H1 (cell line): ENCODE measurements around the gene SLC22A14. TPM values are rescaled to one million over a fixed set of nuclear protein-coding genes. Genes with fewer than 3 reads are reported as not detected.

Experiments used
- CTCF ChIA-PET: fragments of 300-600 bp; sonication (Branson Sonifier 250); formaldehyde crosslinking; loops from one replicate; lab custom pipeline; 2021; ENCODE audit not compliant: partially characterized antibody; lab: Charles Lee
- POLR2A ChIA-PET: fragments of 300-600 bp; sonication (Branson Sonifier 250); formaldehyde crosslinking; loops from one replicate; lab custom pipeline; 2021; ENCODE audit warnings: inconsistent platforms; ENCODE audit not compliant: partially characterized antibody; lab: Charles Lee
- DNase-seq, 2 experiments: peaks; one replicate each; pipeline versions ENCODE4 v3.0.0 to v3.0.0-alpha.2; 2010 to 2022; ENCODE audit warnings: low spot score in 2 of 2, low read depth in 1 of 2, mixed read lengths in 1 of 2
- FAIRE-seq: peaks from 2 replicates; lab custom pipeline; 2011; peaks lifted over from hg19 to GRCh38; lab: Jason Lieb, UNC
- H2AFZ ChIP-seq: 2 replicates; pipeline ENCODE4 v1.8.1; 2012; ENCODE audit warnings: low read length, inconsistent platforms
- H2AK5ac ChIP-seq: 2 replicates; pipeline ENCODE4 v1.6.1; 2013; ENCODE audit warnings: low read depth, low read length
- H2BK120ac ChIP-seq: replicated peaks from 2 replicates; pipeline ENCODE3; 2013; ENCODE audit warnings: low read depth, low read length, inconsistent platforms
- H2BK12ac ChIP-seq: 2 replicates; pipeline ENCODE4 v1.6.1; 2013; ENCODE audit warnings: low read depth, low read length
- H2BK15ac ChIP-seq: 2 replicates; pipeline ENCODE4 v1.6.1; 2013; ENCODE audit warnings: low read length
- H2BK20ac ChIP-seq: 2 replicates; pipeline ENCODE4 v1.6.1; 2013; ENCODE audit warnings: low read length
- H2BK5ac ChIP-seq: 2 replicates; pipeline ENCODE4 v1.6.1; 2013; ENCODE audit warnings: low read depth, low read length
- H3K14ac ChIP-seq: 2 replicates; pipeline ENCODE4 v1.6.1; 2013; ENCODE audit warnings: inconsistent platforms; ENCODE audit not compliant: insufficient read length
- H3K18ac ChIP-seq: 2 replicates; pipeline ENCODE4 v1.6.1; 2013; ENCODE audit warnings: low read length; ENCODE audit errors: extremely low read depth
- H3K23ac ChIP-seq: 2 replicates; pipeline ENCODE4 v1.6.1; 2013; ENCODE audit warnings: inconsistent platforms; ENCODE audit not compliant: insufficient read length
- H3K23me2 ChIP-seq: 2 replicates; pipeline ENCODE4 v1.6.1; 2013; ENCODE audit warnings: low read depth, low read length
- H3K27ac ChIP-seq: 2 replicates; pipeline ENCODE4 v1.6.1; 2011; ENCODE audit warnings: low read depth, low read length, inconsistent platforms
- H3K27me3 ChIP-seq, 4 experiments: replicated peaks in 1 of 4; 1 replicate in 1 of 4; 2 replicates in 3 of 4; pipeline versions ENCODE4 v1.6.1 to v1.8.1; 2011 to 2013; ENCODE audit warnings: low read length in 3 of 4, mild to moderate bottlenecking in 3 of 4, inconsistent platforms in 2 of 4, mixed read lengths in 2 of 4, moderate library complexity in 1 of 4; ENCODE audit not compliant: control insufficient read depth in 3 of 4, insufficient read depth in 3 of 4; ENCODE audit errors: extremely low read depth in 1 of 4
- H3K36me3 ChIP-seq, 4 experiments: 2 replicates each; pipeline versions ENCODE4 v1.6.1 to v1.8.1; 2011 to 2013; ENCODE audit warnings: mild to moderate bottlenecking in 4 of 4, low read length in 3 of 4, moderate library complexity in 2 of 4, control low read depth in 1 of 4, inconsistent platforms in 1 of 4; ENCODE audit not compliant: insufficient read depth in 4 of 4, control insufficient read depth in 2 of 4
- H3K4ac ChIP-seq: replicated peaks from 2 replicates; pipeline ENCODE3; 2013; ENCODE audit warnings: low read length, low read depth, mixed read lengths, inconsistent platforms; ENCODE audit not compliant: insufficient read length
- H3K4me1 ChIP-seq, 4 experiments: replicated peaks in 1 of 4; 1 replicate in 1 of 4; 2 replicates in 3 of 4; pipeline versions ENCODE4 v1.6.1 to v1.8.1; 2011 to 2013; ENCODE audit warnings: low read length in 3 of 4, inconsistent platforms in 2 of 4, mixed read lengths in 1 of 4; ENCODE audit not compliant: insufficient read depth in 4 of 4, control insufficient read depth in 3 of 4
- H3K4me2 ChIP-seq, 2 experiments: 2 replicates each; pipeline versions ENCODE4 v1.6.1 to v1.8.1; 2011 to 2013; ENCODE audit warnings: low read depth in 2 of 2, low read length in 2 of 2, control low read depth in 1 of 2, inconsistent platforms in 1 of 2, mild to moderate bottlenecking in 1 of 2; ENCODE audit not compliant: insufficient read depth in 1 of 2
- H3K4me3 ChIP-seq, 4 experiments: fragments of 200-600, 300-600 bp in 1 of 4; sonication (generic), shearing (Covaris generic), sonication (Bioruptor Twin) in 1 of 4; 2 replicates each; pipeline versions ENCODE4 v1.5.1 to v1.8.1; 2011 to 2016; ENCODE audit warnings: low read length in 4 of 4, low read depth in 3 of 4, control low read depth in 2 of 4, inconsistent platforms in 2 of 4, mild to moderate bottlenecking in 2 of 4, mixed read lengths in 1 of 4, moderate library complexity in 1 of 4; ENCODE audit not compliant: insufficient read depth in 2 of 4; ENCODE audit errors: extremely low read depth in 1 of 4
- H3K56ac ChIP-seq: replicated peaks from 2 replicates; pipeline ENCODE3; 2013; ENCODE audit warnings: low read depth, mild to moderate bottlenecking, mixed read lengths, low read length, inconsistent platforms; ENCODE audit not compliant: insufficient read length
- H3K79me1 ChIP-seq: 2 replicates; pipeline ENCODE4 v1.6.1; 2013; ENCODE audit warnings: low read depth, low read length, control low read depth
- H3K79me2 ChIP-seq, 2 experiments: 2 replicates each; pipeline versions ENCODE4 v1.6.1 to v1.8.1; 2012 to 2013; ENCODE audit warnings: low read length in 2 of 2, mild to moderate bottlenecking in 2 of 2, inconsistent platforms in 1 of 2; ENCODE audit not compliant: insufficient read depth in 2 of 2, control insufficient read depth in 1 of 2
- H3K9ac ChIP-seq, 4 experiments: replicated peaks in 1 of 4; 1 replicate in 1 of 4; 2 replicates in 3 of 4; pipeline versions ENCODE4 v1.6.1 to v1.8.1; 2011 to 2013; ENCODE audit warnings: low read depth in 3 of 4, low read length in 3 of 4, control low read depth in 2 of 4, mild to moderate bottlenecking in 2 of 4, moderate library complexity in 2 of 4, inconsistent platforms in 1 of 4; ENCODE audit errors: extremely low read depth in 1 of 4
- H3K9me3 ChIP-seq, 2 experiments: 2 replicates each; pipeline versions ENCODE4 v1.6.1 to v1.8.1; 2012 to 2013; ENCODE audit warnings: mild to moderate bottlenecking in 2 of 2, moderate library complexity in 2 of 2, control low read depth in 1 of 2, inconsistent platforms in 1 of 2, low read depth in 1 of 2, low read length in 1 of 2, mixed read lengths in 1 of 2; ENCODE audit not compliant: insufficient read depth in 2 of 2
- H4K20me1 ChIP-seq, 2 experiments: replicated peaks in 1 of 2; 2 replicates each; pipeline versions ENCODE3 to v1.8.1; 2011 to 2013; ENCODE audit warnings: inconsistent platforms in 2 of 2, low read length in 2 of 2, mild to moderate bottlenecking in 1 of 2; ENCODE audit not compliant: insufficient read depth in 2 of 2, control insufficient read depth in 1 of 2
- H4K5ac ChIP-seq: 2 replicates; pipeline ENCODE4 v1.6.1; 2013; ENCODE audit warnings: low read length, low read depth, mixed read lengths, inconsistent platforms; ENCODE audit not compliant: insufficient read length
- H4K8ac ChIP-seq: 2 replicates; pipeline ENCODE4 v1.8.0; 2013; ENCODE audit warnings: mild to moderate bottlenecking, moderate library complexity, low read length, inconsistent platforms; ENCODE audit not compliant: insufficient read depth; ENCODE audit errors: extremely low read depth
- H4K91ac ChIP-seq: replicated peaks from 2 replicates; pipeline ENCODE3; 2013; ENCODE audit warnings: low read length, mixed read lengths, inconsistent platforms; ENCODE audit not compliant: insufficient read length
- CHD2 ChIP-seq: IDR thresholded peaks from 2 replicates; pipeline ENCODE4 v1.6.1; 2012; ENCODE audit warnings: low read length, improper control_type of control experiment
- CREB1 ChIP-seq: IDR thresholded peaks from 2 replicates; pipeline ENCODE4 v1.6.1; 2012; ENCODE audit warnings: inconsistent platforms
- HDAC6 ChIP-seq: IDR thresholded peaks from one replicate; pipeline ENCODE4 v1.7.1; 2012; ENCODE audit warnings: low read depth, mild to moderate bottlenecking, inconsistent platforms, low read length, moderate library complexity
- JUN ChIP-seq: IDR thresholded peaks from 2 replicates; pipeline ENCODE4 v1.6.1; 2011; ENCODE audit warnings: low read depth, mild to moderate bottlenecking, improper control_type of control experiment, low read length
- TCF12 ChIP-seq: IDR thresholded peaks from 2 replicates; pipeline ENCODE4 v1.6.1; 2011; ENCODE audit warnings: low read depth, mild to moderate bottlenecking, low read length
- WGBS, 2 experiments: shearing (Covaris generic) in 1 of 2; methylation state at CpG; one replicate each; pipeline versions ENCODE4 v1.1.6 to v1.1.7; 2013 to 2015; ENCODE audit warnings: low lambda C conversion rate in 2 of 2, mixed read lengths in 2 of 2, inconsistent platforms in 1 of 2, low coverage in 1 of 2, missing lambda C conversion rate in 1 of 2; ENCODE audit not compliant: insufficient replicate concordance in 2 of 2, insufficient coverage in 1 of 2, insufficient read length in 1 of 2; ENCODE audit errors: extremely low coverage in 1 of 2, missing lambda C conversion rate in 1 of 2; 5-methylcytosine and 5-hydroxymethylcytosine counted together
- polyA plus RNA-seq, 7 experiments: library from polyadenylated mRNA; depleted of rRNA in 3 of 7; stranded (reverse) in 5 of 7; unstranded in 2 of 7; fragments of >200 nt in 5 of 7; fragments of 200-250 nt in 2 of 7; gene quantifications; 1 replicate in 5 of 7; 2 replicates in 1 of 7; 4 replicates in 1 of 7; pipeline versions ENCODE4 v1.2.1 to v1.2.3, GENCODE V29; 2011 to 2013; ENCODE audit warnings: missing spikeins in 2 of 7, mixed read lengths in 2 of 7
- total RNA-seq: library from RNA; stranded (reverse); fragmentation: NEBNext Ultra II Directional; extraction: Animal tissue kit (Norgen Biotek cat#: 25700); gene quantifications from 2 replicates; pipeline ENCODE4 v1.2.1, GENCODE V29; 2021
- TF ChIP-seq, protein P1 (sequence below): IDR thresholded peaks from 2 replicates; pipeline ENCODE4 v1.6.1; 2012; ENCODE audit warnings: low read length, inconsistent platforms

The SLC22A14 gene
- total and polyA plus RNA-seq, 2 of the 8 experiments (the other 6 are each of a cell fraction or from before 2014, with no cell fraction given): 0.03 TPM; not detected in 1

- no peak overlapping the region for H2AK5ac ChIP-seq
- no peaks in the 10 kb centered on the region for H3K79me2 ChIP-seq
- 92% methylated on average over 2 of the region's 2 CpGs; no CpG with 5 or more reads in 1 of the 2 experiments for WGBS, 2 experiments
- H3K23ac ChIP-seq: no peak overlapping the region
- no peaks in the 10 kb centered on the region; a peak in 1 of 7 replicates for H3K27me3 ChIP-seq
- no peak overlapping the region for H2AFZ ChIP-seq
- H3K36me3 ChIP-seq: no peaks in the 10 kb centered on the region
- H2BK120ac ChIP-seq: no peak overlapping the region
- no peak overlapping the region for H3K4ac ChIP-seq
- no peak overlapping the region for H2BK5ac ChIP-seq
- CTCF ChIA-PET: interaction anchor here (2.4 kb wide), 1 partner anchor 129 kb away, joined by 6 read pairs; no protein-coding TSS in a partner anchor
- no peaks in the 10 kb centered on the region for H4K20me1 ChIP-seq
- no peaks in the 10 kb centered on the region for H3K9me3 ChIP-seq
- H3K4me2 ChIP-seq: no peak overlapping the region
- H3K4me1 ChIP-seq: peaks cover 0 to 4% (median 1%) of the 10 kb centered on the region in 4 experiments; a peak in 3 of 7 replicates
- no peak overlapping the region for H2BK12ac ChIP-seq
- no peak overlapping the region for H4K91ac ChIP-seq
- no peak overlapping the region for H3K27ac ChIP-seq
- no peak overlapping the region for H3K18ac ChIP-seq
- no peak overlapping the region for H3K4me3 ChIP-seq
- H3K14ac ChIP-seq: no peak overlapping the region
- H2BK15ac ChIP-seq: no peak overlapping the region
- TF ChIP-seq HDAC6: no peak
- no peak for TF ChIP-seq TCF12
- TF ChIP-seq, protein P1, sequence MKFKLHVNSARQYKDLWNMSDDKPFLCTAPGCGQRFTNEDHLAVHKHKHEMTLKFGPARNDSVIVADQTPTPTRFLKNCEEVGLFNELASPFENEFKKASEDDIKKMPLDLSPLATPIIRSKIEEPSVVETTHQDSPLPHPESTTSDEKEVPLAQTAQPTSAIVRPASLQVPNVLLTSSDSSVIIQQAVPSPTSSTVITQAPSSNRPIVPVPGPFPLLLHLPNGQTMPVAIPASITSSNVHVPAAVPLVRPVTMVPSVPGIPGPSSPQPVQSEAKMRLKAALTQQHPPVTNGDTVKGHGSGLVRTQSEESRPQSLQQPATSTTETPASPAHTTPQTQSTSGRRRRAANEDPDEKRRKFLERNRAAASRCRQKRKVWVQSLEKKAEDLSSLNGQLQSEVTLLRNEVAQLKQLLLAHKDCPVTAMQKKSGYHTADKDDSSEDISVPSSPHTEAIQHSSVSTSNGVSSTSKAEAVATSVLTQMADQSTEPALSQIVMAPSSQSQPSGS: no peak
- TF ChIP-seq JUN: no peak
- no peak for TF ChIP-seq CHD2
- TF ChIP-seq CREB1: no peak
- TF ChIP-seq, all 59 proteins: peak for 0
- Histone ChIP-seq H4K5ac (no peak overlapping the region), H3K56ac (no peak overlapping the region), H4K8ac (no peak overlapping the region), H3K23me2 (no peaks in the 10 kb centered on the region), H3K79me1 (0 out of 2 replicates have a peak, but pooled peaks cover 2% of the 10 kb centered on the region), H3K9ac (no peak overlapping the region), H2BK20ac (no peak overlapping the region)
- POLR2A ChIA-PET: no interaction called here
- FAIRE-seq (no peak), DNase-seq (no peak)
Observed at GRCh38 chr3:38260474-38260873, 21.6 kb upstream of the SLC22A14 start.
